OCI-LY7 (cell line): ENCODE measurements around the gene VAT1.

ENCODE experiments used
- CTCF ChIP-seq: fragments of 200-600 bp; sonication (generic); conservative IDR thresholded peaks from 2 replicates; pipeline ENCODE4 v1.5.1; 2014; ENCODE audit warnings: mild to moderate bottlenecking, antibody characterized with exemption, low read length, moderate library complexity, mixed read lengths
- EZH2phosphoT487 ChIP-seq: fragments of 200-600 bp; sonication (generic); IDR thresholded peaks from 2 replicates; pipeline ENCODE4 v1.6.1; 2018; ENCODE audit warnings: low read depth, borderline replicate concordance, mild to moderate bottlenecking, mixed run types, antibody characterized with exemption, low read length, moderate library complexity, mixed read lengths

GRCh38 chr17:42975265-42975664 is 46.9 kb downstream of the VAT1 start:
- TF ChIP-seq CTCF (no peak), EZH2phosphoT487 (no peak)
